22Rv1 (cell line): ENCODE data around the gene ESYT1.

ENCODE experiments used
- CTCF ChIP-seq: fragments of 450-650 bp; IDR thresholded peaks from 2 replicates; pipeline ENCODE4 v1.5.1; 2017; ENCODE audit warnings: mild to moderate bottlenecking
- ZFX ChIP-seq: fragments of 450-650 bp; IDR thresholded peaks from 2 replicates; pipeline ENCODE4 v1.6.1; 2017; ENCODE audit warnings: antibody characterized with exemption, borderline replicate concordance

GRCh38 chr12:56118688-56119357 lies 9.2 kb upstream of the ESYT1 start:
- TF ChIP-seq CTCF (no peak), ZFX (no peak)
